ENCODE results near the gene SYNE2.

DNA sequence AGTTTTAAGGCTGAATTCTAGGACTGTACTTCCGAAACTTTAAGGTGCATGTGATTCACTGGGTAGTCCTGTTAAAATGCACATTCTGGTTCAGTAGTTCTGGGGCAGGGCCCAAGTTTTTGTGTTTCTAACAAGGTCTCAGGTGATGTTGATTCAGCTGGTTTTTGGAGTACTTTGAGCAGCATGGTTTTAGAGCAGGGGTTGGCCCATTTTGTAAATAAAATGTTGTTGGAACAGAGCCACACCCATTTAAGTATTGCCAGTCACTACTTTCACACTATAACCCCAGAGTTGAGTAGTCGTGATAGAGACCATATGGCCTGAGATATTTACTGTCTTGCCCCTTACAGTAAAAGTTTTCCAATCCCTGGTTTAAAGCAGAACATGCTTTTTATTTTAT is 111.3 kb downstream of the SYNE2 start:
- no peak for TF ChIP-seq EZH2 (IDR thresholded peaks at IDR 0.05; ENCODE audit: insufficient read depth, low read length)
- no peak for TF ChIP-seq CTCF (IDR thresholded peaks at IDR 0.05; ENCODE audit: insufficient read depth, low read depth, low read length)

Data from astrocyte (in vitro differentiated cells and primary cell).